ENCODE results near the gene CFAP410. TPM values are rescaled to one million over a fixed set of nuclear protein-coding genes. Genes with fewer than 3 reads are reported as not detected.

CFAP410 gene
- total and polyA plus RNA-seq, 2 of the 13 experiments (the other 11 are each of a cell fraction or from before 2014, with no cell fraction given): 8.0 to 20.1 TPM

GRCh38 chr21:44357064-44357837, 18.1 kb upstream of the CFAP410 start:
- TF ChIP-seq ZSCAN25 (CRISPR knock-in tag; IDR thresholded peaks at IDR 0.05) (no peak), SALL1 (CRISPR knock-in tag; IDR thresholded peaks at IDR 0.05) (no peak)
- TF ChIP-seq, protein P1, sequence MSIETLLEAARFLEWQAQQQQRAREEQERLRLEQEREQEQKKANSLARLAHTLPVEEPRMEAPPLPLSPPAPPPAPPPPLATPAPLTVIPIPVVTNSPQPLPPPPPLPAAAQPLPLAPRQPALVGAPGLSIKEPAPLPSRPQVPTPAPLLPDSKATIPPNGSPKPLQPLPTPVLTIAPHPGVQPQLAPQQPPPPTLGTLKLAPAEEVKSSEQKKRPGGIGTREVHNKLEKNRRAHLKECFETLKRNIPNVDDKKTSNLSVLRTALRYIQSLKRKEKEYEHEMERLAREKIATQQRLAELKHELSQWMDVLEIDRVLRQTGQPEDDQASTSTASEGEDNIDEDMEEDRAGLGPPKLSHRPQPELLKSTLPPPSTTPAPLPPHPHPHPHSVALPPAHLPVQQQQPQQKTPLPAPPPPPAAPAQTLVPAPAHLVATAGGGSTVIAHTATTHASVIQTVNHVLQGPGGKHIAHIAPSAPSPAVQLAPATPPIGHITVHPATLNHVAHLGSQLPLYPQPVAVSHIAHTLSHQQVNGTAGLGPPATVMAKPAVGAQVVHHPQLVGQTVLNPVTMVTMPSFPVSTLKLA (IDR thresholded peaks at IDR 0.05): peak; percentile 68

DNA sequence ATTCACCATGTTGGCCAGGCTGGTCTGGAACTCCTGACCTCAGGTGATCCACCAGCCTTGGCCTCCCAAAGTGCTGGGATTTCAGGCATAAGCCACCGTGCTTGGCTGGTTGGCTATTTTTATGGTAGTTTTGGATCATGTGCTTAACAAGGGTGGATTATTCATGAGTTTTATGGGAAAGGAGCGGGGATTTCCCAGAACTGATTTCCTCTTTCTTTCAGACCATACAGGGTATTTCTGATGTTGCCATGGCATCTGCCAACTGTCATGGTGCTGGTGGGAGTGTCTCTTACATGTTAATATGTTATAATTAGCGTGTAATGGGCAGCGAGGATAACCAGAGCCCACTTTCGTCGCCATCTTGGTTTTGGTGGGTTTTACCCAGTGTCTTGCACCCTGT, 17.4 kb upstream of the CFAP410 start:
- WGBS (ENCODE audit: low lambda C conversion rate): 30% methylated on average over 6 of the region's 6 CpGs
- Histone ChIP-seq H3K9ac (ENCODE audit: insufficient read depth, low read depth, low read length) (no peak overlapping the region), H2AFZ (ENCODE audit: low read length) (no peak overlapping the region), H3K9me3 (ENCODE audit: low read length) (no peaks in the 10 kb centered on the region), H3K27ac (ENCODE audit: extremely low read length, insufficient read depth, low read length) (no peak overlapping the region), H3K27me3 (ENCODE audit: control insufficient read depth in 1 of 2, insufficient read depth in 2 of 2, low read length in 2 of 2) (peaks cover 6 to 17% of the 10 kb centered on the region in 2 experiments; a peak in 4 of 5 replicates), H3K4me2 (ENCODE audit: low read depth, low read length) (no peak overlapping the region), H3K4me3 (replicated peaks in 1 of 3; ENCODE audit: insufficient read depth in 1 of 3, low read depth in 2 of 3, low read length in 3 of 3) (no peak overlapping the region), H3K36me3 (replicated peaks in 1 of 2; ENCODE audit: control insufficient read depth in 1 of 2, insufficient read depth in 2 of 2, low read length in 2 of 2) (no peaks in the 10 kb centered on the region), H3K79me2 (ENCODE audit: insufficient read depth, low read length) (no peaks in the 10 kb centered on the region), H3K4me1 (ENCODE audit: insufficient read depth, low read length) (peaks cover 22% of the 10 kb centered on the region), H4K20me1 (ENCODE audit: insufficient read depth, low read length) (no peaks in the 10 kb centered on the region)
- in situ Hi-C loops (cut with HindIII; ENCODE audit: extremely low pct_ligation_motif_present, low pct_unique_long_range_greater_than_20kb) (no loop called here), intact Hi-C loops (cut with micrococcal nuclease; ENCODE audit: unreplicated experiment) (no loop called here)
- POLR2A ChIA-PET: no interaction called here
- FAIRE-seq: no peak
- no peak for ATAC-seq
- BruUV-seq (replicated peaks): no TSS peak
- DNase-seq (ENCODE audit: low spot score): no peak
- CTCF ChIA-PET (ENCODE audit: low intra/inter-chr PET ratio, low total read pairs): no interaction called here
- TF ChIP-seq ZNF747 (CRISPR knock-in tag; IDR thresholded peaks at IDR 0.05; ENCODE audit: borderline replicate concordance) (no peak), FOSL2 (CRISPR knock-in tag; IDR thresholded peaks at IDR 0.05) (no peak), KAT7 (CRISPR knock-in tag; IDR thresholded peaks at IDR 0.05; ENCODE audit: borderline replicate concordance) (no peak), MAZ (IDR thresholded peaks at IDR 0.05; ENCODE audit: borderline replicate concordance, low read depth, low read length) (no peak), MAZ (CRISPR knock-in tag; IDR thresholded peaks at IDR 0.05; ENCODE audit: low read depth) (no peak), PITX1 (CRISPR knock-in tag; IDR thresholded peaks at IDR 0.05) (no peak), ZSCAN21 (CRISPR knock-in tag; IDR thresholded peaks at IDR 0.05; ENCODE audit: borderline replicate concordance) (no peak), RBAK (CRISPR knock-in tag; IDR thresholded peaks at IDR 0.05) (no peak), ZNF598 (CRISPR knock-in tag; IDR thresholded peaks at IDR 0.05; ENCODE audit: borderline replicate concordance) (no peak), ZNF160 (CRISPR knock-in tag; IDR thresholded peaks at IDR 0.05) (no peak), GATA4 (IDR thresholded peaks at IDR 0.05; ENCODE audit: borderline replicate concordance, low read depth) (no peak), ZNF891 (CRISPR knock-in tag; IDR thresholded peaks at IDR 0.05) (no peak)
- TF ChIP-seq, protein P2, sequence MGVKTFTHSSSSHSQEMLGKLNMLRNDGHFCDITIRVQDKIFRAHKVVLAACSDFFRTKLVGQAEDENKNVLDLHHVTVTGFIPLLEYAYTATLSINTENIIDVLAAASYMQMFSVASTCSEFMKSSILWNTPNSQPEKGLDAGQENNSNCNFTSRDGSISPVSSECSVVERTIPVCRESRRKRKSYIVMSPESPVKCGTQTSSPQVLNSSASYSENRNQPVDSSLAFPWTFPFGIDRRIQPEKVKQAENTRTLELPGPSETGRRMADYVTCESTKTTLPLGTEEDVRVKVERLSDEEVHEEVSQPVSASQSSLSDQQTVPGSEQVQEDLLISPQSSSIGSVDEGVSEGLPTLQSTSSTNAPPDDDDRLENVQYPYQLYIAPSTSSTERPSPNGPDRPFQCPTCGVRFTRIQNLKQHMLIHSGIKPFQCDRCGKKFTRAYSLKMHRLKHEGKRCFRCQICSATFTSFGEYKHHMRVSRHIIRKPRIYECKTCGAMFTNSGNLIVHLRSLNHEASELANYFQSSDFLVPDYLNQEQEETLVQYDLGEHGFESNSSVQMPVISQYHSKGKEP (CRISPR knock-in tag; IDR thresholded peaks at IDR 0.05): no peak

More at GRCh38 chr21:44357064-44357837, 18.1 kb upstream of the CFAP410 start:
- no peak overlapping the region for H2AFZ ChIP-seq (ENCODE audit: low read length)
- peaks cover 22% of the 10 kb centered on the region for H3K4me1 ChIP-seq (ENCODE audit: insufficient read depth, low read length)
- in situ Hi-C loops (cut with HindIII; ENCODE audit: extremely low pct_ligation_motif_present, low pct_unique_long_range_greater_than_20kb) (no loop called here), intact Hi-C loops (cut with micrococcal nuclease; ENCODE audit: unreplicated experiment) (no loop called here)
- 50% methylated on average over 7 of the region's 21 CpGs for WGBS (ENCODE audit: low lambda C conversion rate)
- H3K9me3 ChIP-seq (ENCODE audit: low read length): no peaks in the 10 kb centered on the region
- ATAC-seq (no peak), FAIRE-seq (no peak), DNase-seq (ENCODE audit: low spot score) (no peak)
- H3K27me3 ChIP-seq (ENCODE audit: control insufficient read depth in 1 of 2, insufficient read depth in 2 of 2, low read length in 2 of 2): peaks cover 6 to 17% of the 10 kb centered on the region in 2 experiments; a peak in 4 of 5 replicates
- H3K9ac ChIP-seq (ENCODE audit: insufficient read depth, low read depth, low read length): no peak overlapping the region
- no peaks in the 10 kb centered on the region for H3K36me3 ChIP-seq (replicated peaks in 1 of 2; ENCODE audit: control insufficient read depth in 1 of 2, insufficient read depth in 2 of 2, low read length in 2 of 2)
- POLR2A ChIA-PET: no interaction called here
- H3K27ac ChIP-seq (ENCODE audit: extremely low read length, insufficient read depth, low read length): no peak overlapping the region
- no peak overlapping the region for H3K4me2 ChIP-seq (ENCODE audit: low read depth, low read length)
- no peaks in the 10 kb centered on the region for H4K20me1 ChIP-seq (ENCODE audit: insufficient read depth, low read length)
- H3K4me3 ChIP-seq (replicated peaks in 1 of 3; ENCODE audit: insufficient read depth in 1 of 3, low read depth in 2 of 3, low read length in 3 of 3): no peak overlapping the region
- no TSS peak for BruUV-seq (replicated peaks)
- CTCF ChIA-PET (ENCODE audit: low intra/inter-chr PET ratio, low total read pairs): no interaction called here
- H3K79me2 ChIP-seq (ENCODE audit: insufficient read depth, low read length): no peaks in the 10 kb centered on the region
